Measurements from ENCODE around the gene SYNPO.

The SYNPO gene

GRCh38 chr5:150656191-150657132 is 16.0 kb downstream of the SYNPO start:
- DNase-seq (ENCODE audit: low read depth, low spot score): no peak

GRCh38 chr5:150658121-150658520 is 17.7 kb downstream of the SYNPO start:
- DNase-seq (ENCODE audit: low read depth, low spot score): no peak

- DNase-seq (ENCODE audit: low read depth, low spot score): no peak
These were observed 18.3 kb downstream of the SYNPO start for GRCh38 chr5:150658699-150659265.

GRCh38 chr5:150659360-150660107 is 19.1 kb downstream of the SYNPO start:
- no peak for DNase-seq (ENCODE audit: low read depth, low spot score)

GRCh38 chr5:150660108-150660831 is 19.8 kb downstream of the SYNPO start:
- DNase-seq (ENCODE audit: low read depth, low spot score): no peak

GRCh38 chr5:150661086-150661485 is 20.6 kb downstream of the SYNPO start, which contains the start of gene MYOZ3:
MYOZ3 (plus strand) TSS chr5:150661251; CDS start chr5:150662942, 1,691 bp downstream.
- no peak for DNase-seq (ENCODE audit: low read depth, low spot score)

GRCh38 chr5:150661821-150662596 is 21.5 kb downstream of the SYNPO start:
- DNase-seq (ENCODE audit: low read depth, low spot score): no peak

GRCh38 chr5:150662731-150663516 is 22.5 kb downstream of the SYNPO start:
- no peak for DNase-seq (ENCODE audit: low read depth, low spot score)

GRCh38 chr5:150663936-150664335 is 23.5 kb downstream of the SYNPO start:
- no peak for DNase-seq (ENCODE audit: low read depth, low spot score)

GRCh38 chr5:150665044-150665443 is 24.6 kb downstream of the SYNPO start:
- DNase-seq (ENCODE audit: low read depth, low spot score): no peak

GRCh38 chr5:150670275-150670947 is 30.0 kb downstream of the SYNPO start:
- DNase-seq (ENCODE audit: low read depth, low spot score): no peak

- no peak for DNase-seq (ENCODE audit: low read depth, low spot score)
These were observed 30.5 kb downstream of the SYNPO start for GRCh38 chr5:150670948-150671310.

GRCh38 chr5:150671509-150672236 is 31.2 kb downstream of the SYNPO start:
- DNase-seq (ENCODE audit: low read depth, low spot score): no peak

- no peak for DNase-seq (ENCODE audit: low read depth, low spot score)
These were observed 31.9 kb downstream of the SYNPO start for GRCh38 chr5:150672237-150672883.

- DNase-seq (ENCODE audit: low read depth, low spot score): no peak
These were observed 32.4 kb downstream of the SYNPO start for GRCh38 chr5:150672884-150673275.

- DNase-seq (ENCODE audit: low read depth, low spot score): no peak
These were observed 33.9 kb downstream of the SYNPO start for GRCh38 chr5:150674341-150674821.

- DNase-seq (ENCODE audit: low read depth, low spot score): no peak
These were observed 34.6 kb downstream of the SYNPO start for GRCh38 chr5:150675069-150675468.

- DNase-seq (ENCODE audit: low read depth, low spot score): no peak
These were observed 36.1 kb downstream of the SYNPO start for GRCh38 chr5:150676578-150676977.
